HCT116 (cell line): ENCODE measurements around the gene UBE2E3.

Source experiments
- CTCF ChIP-seq, 3 experiments: fragments of 200-600 bp in 1 of 3; sonication (generic) in 1 of 3; IDR thresholded peaks in 2 of 3; conservative IDR thresholded peaks in 1 of 3; 2 replicates each; pipeline ENCODE4 v1.5.1; 2012 to 2017; ENCODE audit warnings: low read depth in 2 of 3, low read length in 2 of 3, antibody characterized with exemption in 1 of 3, borderline replicate concordance in 1 of 3, control low read depth in 1 of 3, mild to moderate bottlenecking in 1 of 3, mixed read lengths in 1 of 3, mixed run types in 1 of 3, moderate library complexity in 1 of 3; ENCODE audit not compliant: insufficient read depth in 1 of 3
- EZH2 ChIP-seq: fragments of 200-600 bp; sonication (generic); IDR thresholded peaks from 2 replicates; pipeline ENCODE4 v1.6.1; 2017; ENCODE audit warnings: antibody characterized with exemption, mixed run types
- JUND ChIP-seq: IDR thresholded peaks from 2 replicates; pipeline ENCODE4 v1.6.1; 2012
- POLR2A ChIP-seq: IDR thresholded peaks from 2 replicates; pipeline ENCODE4 v1.7.0; 2011; ENCODE audit warnings: borderline replicate concordance; ENCODE audit not compliant: insufficient read depth, insufficient read length; ENCODE audit errors: extremely low read depth
- POLR2AphosphoS5 ChIP-seq: IDR thresholded peaks from 2 replicates; pipeline ENCODE4 v1.6.1; 2011; ENCODE audit warnings: mild to moderate bottlenecking, low read depth, low read length, moderate library complexity
- RAD21 ChIP-seq: IDR thresholded peaks from 2 replicates; pipeline ENCODE4 v1.6.1; 2012; ENCODE audit warnings: low read depth, mild to moderate bottlenecking
- SIN3A ChIP-seq: IDR thresholded peaks from 2 replicates; pipeline ENCODE4 v1.6.1; 2012; ENCODE audit warnings: low read depth

DNA sequence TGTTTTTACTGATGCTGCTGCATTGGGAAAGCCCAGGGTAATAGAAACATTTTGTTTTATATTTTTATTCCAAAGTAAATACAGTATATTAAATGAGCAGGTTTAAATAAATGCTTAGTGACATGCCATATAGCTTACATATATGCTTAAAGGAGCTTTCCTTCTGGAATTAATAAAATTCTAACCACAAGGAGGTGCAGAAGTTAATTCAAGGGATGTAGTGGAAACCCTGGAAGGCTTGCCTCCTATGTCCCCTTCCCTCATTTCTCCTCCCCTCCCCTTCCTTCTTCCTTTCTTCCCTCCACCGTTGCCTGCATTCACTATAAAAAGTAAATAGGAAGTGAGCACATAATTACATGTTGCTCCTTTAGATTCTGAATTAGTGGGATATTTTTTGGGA lies 96.3 kb downstream of the UBE2E3 start:
- no peak for TF ChIP-seq CTCF (IDR thresholded peaks at IDR 0.05 in 2 of 3, conservative IDR thresholded peaks at IDR 0.05 in 1 of 3; ENCODE audit: borderline replicate concordance in 1 of 3, insufficient read depth in 1 of 3, low read depth in 2 of 3, low read length in 2 of 3)
- no peak for TF ChIP-seq RAD21
- no peak for TF ChIP-seq POLR2A
- TF ChIP-seq EZH2, result no peak
- no peak for TF ChIP-seq SIN3A
- TF ChIP-seq JUND, result no peak
- TF ChIP-seq POLR2AphosphoS5, result no peak
